GM19099 (cell line): ENCODE results near the gene ST3GAL2.

Experiments used
- POLR2A ChIP-seq: IDR thresholded peaks from 3 replicates; pipeline ENCODE4 v1.6.1; 2011; ENCODE audit warnings: low read depth; ENCODE audit not compliant: insufficient read length; ENCODE audit errors: extremely low read depth

ST3GAL2 gene

DNA sequence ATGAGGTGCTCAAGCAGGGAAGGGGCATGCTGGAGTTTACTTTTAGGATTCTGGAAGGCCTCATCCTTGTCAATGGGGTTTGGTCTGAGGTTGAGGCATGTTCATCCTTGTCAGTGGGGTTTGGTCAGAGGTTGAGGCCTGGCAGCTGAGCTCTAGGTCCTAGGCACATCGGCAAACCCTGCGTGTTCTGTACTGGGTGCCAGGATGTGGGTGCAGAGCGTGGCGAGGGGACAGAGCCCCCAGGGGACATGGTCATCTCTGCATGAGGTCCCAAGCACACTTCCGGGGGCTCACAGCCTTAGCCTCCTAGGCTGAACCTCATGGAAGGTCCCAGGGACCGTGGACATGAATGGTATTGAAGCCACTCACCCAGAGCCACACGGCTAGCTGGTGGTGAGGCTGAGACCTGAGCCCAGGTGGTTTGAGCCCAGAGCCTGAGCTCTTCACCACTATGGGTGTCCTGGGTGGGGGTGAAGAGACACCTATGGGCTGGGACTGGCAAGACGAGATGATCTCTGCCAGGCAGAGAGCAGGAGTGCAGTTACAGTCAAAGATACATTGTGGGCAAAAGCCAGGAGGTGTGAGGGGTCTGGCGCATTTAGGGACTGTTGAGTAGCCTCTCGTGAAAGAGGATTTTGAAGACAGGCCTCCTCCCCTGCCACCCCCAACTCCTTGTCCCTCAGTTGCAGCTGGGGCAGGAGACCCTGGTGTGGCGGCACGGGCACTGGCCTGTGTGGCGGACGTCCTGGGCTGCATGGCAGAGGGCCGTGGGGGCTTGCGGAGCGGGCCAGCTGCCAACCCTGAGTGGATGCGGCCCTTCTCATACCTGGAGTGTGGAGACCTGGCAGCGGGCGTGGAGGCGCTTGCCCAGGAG is 34.8 kb upstream of the ST3GAL2 start:
- TF ChIP-seq POLR2A: no peak

DNA sequence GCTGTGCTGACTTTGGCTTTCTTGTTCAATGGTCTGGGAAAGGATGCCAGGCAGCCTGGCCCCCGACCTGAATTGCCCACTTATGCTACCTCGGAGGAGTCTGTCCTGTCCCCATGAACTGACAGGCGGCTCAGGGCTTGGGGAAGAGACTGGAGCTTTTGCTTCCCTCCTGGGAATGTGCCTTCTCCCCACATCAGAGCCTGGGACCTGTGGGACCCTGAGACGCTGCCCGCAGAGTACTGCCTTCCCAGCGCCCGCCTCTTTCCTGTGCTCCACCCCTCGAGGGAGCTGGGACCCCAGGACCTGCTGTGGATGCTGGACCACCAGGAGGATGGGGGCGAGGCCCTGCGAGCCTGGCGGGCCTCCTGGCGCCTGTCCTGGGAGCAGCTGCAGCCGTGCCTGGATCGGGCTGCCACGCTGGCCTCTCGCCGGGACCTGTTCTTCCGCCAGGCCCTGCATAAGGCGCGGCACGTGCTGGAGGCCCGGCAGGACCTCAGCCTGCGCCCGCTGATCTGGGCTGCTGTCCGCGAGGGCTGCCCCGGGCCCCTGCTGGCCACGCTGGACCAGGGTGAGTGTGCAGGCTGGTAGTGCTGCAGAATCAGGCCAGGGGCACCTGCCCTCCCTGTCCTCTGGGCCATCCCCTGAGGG is 34.0 kb upstream of the ST3GAL2 start:
- no peak for TF ChIP-seq POLR2A

DNA sequence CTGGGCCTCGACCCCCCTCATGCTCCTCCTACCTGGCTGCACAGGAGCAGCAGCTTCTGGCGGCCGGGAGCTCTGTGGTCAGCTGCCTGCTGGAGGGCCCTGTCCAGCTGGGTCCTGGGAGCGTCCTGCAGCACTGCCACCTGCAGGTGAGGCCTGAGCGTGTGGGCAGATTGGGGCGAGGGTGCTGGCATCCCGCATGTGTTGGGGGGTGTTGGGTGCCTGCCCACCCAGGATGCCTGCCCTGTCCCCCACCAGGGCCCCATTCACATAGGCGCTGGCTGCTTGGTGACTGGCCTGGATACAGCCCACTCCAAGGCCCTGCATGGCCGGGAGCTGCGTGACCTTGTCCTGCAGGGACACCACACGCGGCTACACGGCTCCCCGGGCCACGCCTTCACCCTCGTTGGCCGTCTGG is 32.0 kb upstream of the ST3GAL2 start:
- TF ChIP-seq POLR2A: no peak

DNA sequence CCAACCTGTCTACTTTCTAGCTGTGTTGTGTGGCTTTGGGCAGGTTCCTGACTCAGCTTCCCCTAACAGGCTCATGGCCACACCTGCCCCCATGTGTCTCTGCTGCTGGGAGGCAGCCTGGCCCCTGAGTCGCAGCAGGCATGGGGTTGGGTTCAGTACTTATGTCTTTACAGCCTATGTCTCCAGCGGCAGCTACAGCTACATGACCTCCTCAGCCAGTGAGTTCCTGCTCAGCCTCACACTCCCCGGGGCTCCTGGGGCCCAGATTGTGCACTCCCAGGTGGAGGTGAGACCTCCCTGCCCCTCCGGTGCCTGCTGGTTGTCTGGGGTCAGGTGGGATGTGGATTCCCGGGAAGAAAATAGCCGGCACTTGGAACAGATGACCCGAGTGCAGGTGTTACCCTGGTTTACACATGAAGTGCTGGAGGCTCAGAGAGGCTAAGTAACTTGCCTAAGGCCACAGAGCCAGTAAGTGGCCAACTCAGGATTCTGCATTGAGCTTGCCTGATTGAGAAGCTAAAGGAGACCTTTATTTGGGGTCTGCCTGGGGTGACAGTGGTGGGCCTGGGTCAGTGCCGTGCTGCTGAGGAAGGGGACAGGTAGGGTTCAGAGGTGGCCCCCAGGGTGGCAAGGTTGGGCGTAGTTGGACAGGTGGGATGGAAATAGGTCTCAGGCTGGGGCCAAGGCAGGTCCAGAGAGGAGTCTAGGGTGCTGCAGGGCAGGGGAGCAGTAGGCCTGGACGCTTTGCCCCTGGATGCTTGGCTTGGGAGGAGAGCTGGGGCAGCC is 31.4 kb upstream of the ST3GAL2 start:
- TF ChIP-seq POLR2A: no peak

GRCh38 chr16:70468776-70469525 is 30.1 kb upstream of the ST3GAL2 start:
- no peak for TF ChIP-seq POLR2A

DNA sequence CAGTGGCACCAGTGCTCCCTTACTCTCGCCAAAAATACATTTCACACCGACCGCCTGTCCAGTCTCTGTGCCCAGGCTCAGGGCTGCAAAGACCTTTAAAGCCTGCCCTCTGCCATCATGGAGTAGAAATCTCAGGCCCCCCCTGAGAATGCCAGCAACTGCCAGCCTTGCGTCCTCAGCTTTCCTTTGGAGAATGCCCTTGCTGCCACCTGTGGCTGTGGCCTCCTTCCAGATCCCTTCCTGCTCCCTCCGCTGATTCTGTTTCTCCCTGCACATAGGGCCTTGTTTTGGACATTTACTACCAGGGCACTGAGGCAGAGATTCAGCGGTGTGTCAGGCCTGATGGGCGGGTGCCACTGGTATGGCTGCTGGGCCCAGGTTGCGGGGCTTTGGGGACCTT is 28.7 kb upstream of the ST3GAL2 start:
- no peak for TF ChIP-seq POLR2A

- no peak for TF ChIP-seq POLR2A
Observed at GRCh38 chr16:70467113-70467512, 28.2 kb upstream of the ST3GAL2 start.

GRCh38 chr16:70466805-70467076 is 27.8 kb upstream of the ST3GAL2 start:
- no peak for TF ChIP-seq POLR2A

DNA sequence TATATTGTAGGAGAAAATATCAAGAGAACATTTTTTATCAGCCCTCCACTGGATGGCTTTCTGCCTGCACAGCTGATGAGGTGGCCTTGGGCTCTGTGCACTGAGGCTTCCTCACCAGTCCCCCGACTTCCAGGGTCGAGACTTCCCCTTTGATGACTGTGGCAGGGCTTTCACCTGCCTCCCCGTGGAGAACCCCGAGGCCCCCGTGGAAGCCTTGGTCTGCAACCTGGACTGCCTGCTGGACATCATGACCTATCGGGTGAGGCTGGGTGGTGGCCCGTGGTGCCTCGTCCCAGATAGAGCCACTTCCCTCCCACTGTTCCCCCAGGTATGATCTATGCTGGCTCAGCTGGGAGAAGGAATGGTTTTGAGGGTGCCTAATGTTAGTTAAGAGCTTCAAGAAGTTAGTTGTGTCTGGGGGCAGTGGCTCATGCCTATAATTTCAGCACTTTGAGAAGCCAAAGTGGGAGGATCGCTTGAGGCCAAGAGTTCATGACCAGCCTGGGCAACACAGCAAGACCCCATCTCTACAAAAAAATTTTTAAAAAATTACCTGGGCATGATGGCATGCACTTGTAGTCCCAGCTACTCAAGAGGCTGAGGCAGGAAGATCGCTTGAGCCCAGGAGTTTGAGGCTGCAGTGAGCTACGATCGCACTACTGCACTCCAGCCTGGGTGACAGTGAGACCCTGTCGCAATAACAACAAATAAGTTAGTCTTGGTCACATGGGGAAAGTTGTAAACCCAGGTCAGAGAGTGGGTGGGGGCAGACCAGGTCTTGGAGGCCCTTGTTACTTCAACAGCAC is 27.3 kb upstream of the ST3GAL2 start:
- TF ChIP-seq POLR2A: no peak

- TF ChIP-seq POLR2A: no peak
Observed at GRCh38 chr16:70463235-70463634, 24.3 kb upstream of the ST3GAL2 start.

DNA sequence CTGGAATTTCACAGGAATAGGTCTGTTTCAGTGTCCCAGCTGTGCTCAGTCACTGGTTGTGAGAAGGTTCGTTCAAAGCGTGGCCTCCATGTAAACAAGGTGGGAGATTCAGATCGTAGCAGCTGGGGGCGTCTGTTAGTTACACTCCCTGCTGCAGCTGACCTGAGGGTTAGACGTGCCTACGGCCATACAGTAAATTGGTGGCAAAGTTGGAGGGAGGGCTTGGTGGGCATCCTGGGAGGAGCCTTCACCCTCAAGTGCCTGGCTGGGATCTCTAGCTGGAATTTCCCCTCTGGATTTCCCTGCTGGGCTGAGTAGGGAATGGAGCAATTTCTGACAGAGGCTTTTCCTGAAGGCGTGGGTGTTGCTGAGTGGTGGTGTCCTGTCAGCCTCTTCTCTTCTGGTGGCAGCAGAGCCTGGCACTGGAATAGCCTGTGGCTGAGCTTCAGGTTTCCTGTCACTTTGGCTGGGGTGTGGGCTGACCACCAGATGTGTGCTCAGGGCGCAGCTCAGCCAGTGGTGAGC is 21.9 kb upstream of the ST3GAL2 start:
- TF ChIP-seq POLR2A: no peak

GRCh38 chr16:70457446-70458166 is 18.7 kb upstream of the ST3GAL2 start:
- TF ChIP-seq POLR2A: no peak

DNA sequence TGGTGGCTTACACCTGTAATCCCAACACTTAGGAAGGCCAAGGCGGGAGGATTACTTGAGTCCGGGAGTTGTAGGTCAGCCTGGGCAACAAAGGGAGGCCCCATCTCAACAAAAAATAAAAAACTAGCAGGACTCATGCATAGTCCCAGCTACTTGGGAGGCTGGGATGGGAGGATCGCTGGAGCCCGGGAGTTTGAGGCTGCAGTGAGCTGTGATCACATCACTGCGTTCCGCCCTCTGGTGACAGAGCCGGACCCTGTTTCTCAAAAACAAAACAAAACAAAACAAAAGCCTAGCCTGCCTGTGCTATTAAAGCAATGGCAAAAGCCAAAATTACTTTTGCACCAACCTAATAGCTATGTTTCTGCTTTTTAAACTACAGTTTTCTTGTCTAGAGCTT is 17.0 kb upstream of the ST3GAL2 start:
- no peak for TF ChIP-seq POLR2A
